Measurements from ENCODE around the gene GRAMD1A. TPM values are rescaled to one million over a fixed set of nuclear protein-coding genes. Genes with fewer than 3 reads are reported as not detected.

The GRAMD1A gene
- total and polyA plus RNA-seq, 2 of the 8 experiments (the other 6 are each of a cell fraction or from before 2014, with no cell fraction given) = 113 to 154 TPM

GRCh38 chr19:34976611-34977010 lies 23.5 kb upstream of the GRAMD1A start:
- H3K27me3 ChIP-seq (replicated peaks in 1 of 4; ENCODE audit: control insufficient read depth in 3 of 4, extremely low read depth in 1 of 4, insufficient read depth in 3 of 4, low read length in 3 of 4) = no peaks in the 10 kb centered on the region
- no peak overlapping the region for H3K14ac ChIP-seq (ENCODE audit: insufficient read length)
- no peak for FAIRE-seq
- no peak overlapping the region for H4K5ac ChIP-seq (ENCODE audit: insufficient read length, low read depth, low read length)
- WGBS, 2 experiments (ENCODE audit: extremely low coverage in 1 of 2, insufficient coverage in 1 of 2, insufficient read length in 1 of 2, insufficient replicate concordance in 2 of 2, low coverage in 1 of 2, low lambda C conversion rate in 2 of 2, missing lambda C conversion rate in 1 of 2) = 88% methylated on average over 3 of the region's 3 CpGs; no CpG with 5 or more reads in 1 of the 2 experiments
- no peak overlapping the region for H3K56ac ChIP-seq (replicated peaks; ENCODE audit: insufficient read length, low read depth, low read length)
- H2BK20ac ChIP-seq (ENCODE audit: low read length) = no peak overlapping the region
- no peak overlapping the region for H3K4me3 ChIP-seq (ENCODE audit: extremely low read depth in 1 of 4, insufficient read depth in 2 of 4, low read depth in 3 of 4, low read length in 4 of 4)
- no peaks in the 10 kb centered on the region for H3K9me3 ChIP-seq (ENCODE audit: insufficient read depth in 2 of 2, low read depth in 1 of 2, low read length in 1 of 2)
- no peaks in the 10 kb centered on the region for H3K36me3 ChIP-seq (ENCODE audit: control insufficient read depth in 2 of 4, insufficient read depth in 4 of 4, low read length in 3 of 4)
- no peak overlapping the region for H3K27ac ChIP-seq (ENCODE audit: low read depth, low read length)
- H2BK5ac ChIP-seq (ENCODE audit: low read depth, low read length) = no peak overlapping the region
- no peak for DNase-seq (ENCODE audit: low read depth in 1 of 2, low spot score in 2 of 2)
- H2AK5ac ChIP-seq (ENCODE audit: low read depth, low read length) = no peak overlapping the region
- no peaks in the 10 kb centered on the region for H4K20me1 ChIP-seq (replicated peaks in 1 of 2; ENCODE audit: control insufficient read depth in 1 of 2, insufficient read depth in 2 of 2, low read length in 2 of 2)
- H3K23ac ChIP-seq (ENCODE audit: insufficient read length) = no peak overlapping the region
- no peak overlapping the region for H3K4ac ChIP-seq (replicated peaks; ENCODE audit: insufficient read length, low read depth, low read length)
- no peak overlapping the region for H4K91ac ChIP-seq (replicated peaks; ENCODE audit: insufficient read length, low read length)
- H3K4me1 ChIP-seq (replicated peaks in 1 of 4; ENCODE audit: control insufficient read depth in 3 of 4, insufficient read depth in 4 of 4, low read length in 3 of 4) = peaks cover 0 to 3% (median 0%) of the 10 kb centered on the region in 4 experiments; a peak in 3 of 7 replicates
- no peaks in the 10 kb centered on the region for H3K79me1 ChIP-seq (ENCODE audit: low read depth, low read length)
- TF ChIP-seq EP300 (IDR thresholded peaks at IDR 0.05; ENCODE audit: borderline replicate concordance in 1 of 2, low read depth in 2 of 2, low read length in 2 of 2) (no peak), SP1 (IDR thresholded peaks at IDR 0.05; ENCODE audit: low read depth, low read length) (no peak), CHD1 (IDR thresholded peaks at IDR 0.05; ENCODE audit: low read depth, low read length) (no peak), RAD21 (IDR thresholded peaks at IDR 0.05 in 1 of 2, conservative IDR thresholded peaks at IDR 0.05 in 1 of 2; ENCODE audit: low read depth in 2 of 2, low read length in 2 of 2) (no peak), KDM5A (IDR thresholded peaks at IDR 0.05; ENCODE audit: low read length) (no peak), HDAC6 (IDR thresholded peaks at IDR 0.05; ENCODE audit: low read depth, low read length) (no peak), TAF1 (IDR thresholded peaks at IDR 0.05; ENCODE audit: low read depth, low read length) (no peak), CBX8 (IDR thresholded peaks at IDR 0.05; ENCODE audit: borderline replicate concordance, low read depth, low read length) (no peak), FOSL1 (IDR thresholded peaks at IDR 0.05; ENCODE audit: insufficient read depth, low read depth, low read length) (no peak)
- no peak overlapping the region for H3K18ac ChIP-seq (ENCODE audit: extremely low read depth, low read length)
- H3K79me2 ChIP-seq (ENCODE audit: control insufficient read depth in 1 of 2, insufficient read depth in 2 of 2, low read length in 2 of 2) = no peaks in the 10 kb centered on the region
- no peak overlapping the region for H3K9ac ChIP-seq (replicated peaks in 1 of 4; ENCODE audit: extremely low read depth in 1 of 4, low read depth in 3 of 4, low read length in 3 of 4)
- no peak overlapping the region for H2BK15ac ChIP-seq (ENCODE audit: low read length)
- H4K8ac ChIP-seq (ENCODE audit: extremely low read depth, insufficient read depth, low read length) = no peak overlapping the region
- ChIA-PET POLR2A (ENCODE audit: partially characterized antibody) (interaction anchor here (1.6 kb wide), 1 partner anchor 23 kb away, joined by 5 read pairs; no protein-coding TSS in a partner anchor), CTCF (ENCODE audit: partially characterized antibody) (interaction anchor here (0.9 to 15.1 kb wide), 5 partner anchors 35 to 518 kb away, joined by 3 to 174 read pairs (median 4); no protein-coding TSS in a partner anchor)
- no peak overlapping the region for H3K4me2 ChIP-seq (ENCODE audit: insufficient read depth in 1 of 2, low read depth in 2 of 2, low read length in 2 of 2)
- no peak overlapping the region for H2BK12ac ChIP-seq (ENCODE audit: low read depth, low read length)
- H2BK120ac ChIP-seq (replicated peaks; ENCODE audit: low read depth, low read length) = no peak overlapping the region
- H2AFZ ChIP-seq (ENCODE audit: low read length) = no peak overlapping the region
- no peaks in the 10 kb centered on the region; the same call in 1 of the 2 replicates for H3K23me2 ChIP-seq (ENCODE audit: low read depth, low read length)

Data from H1 (cell line).